Kidney (tissue), 14 donors: ENCODE measurements around the gene NAMPT. TPM values are rescaled to one million over a fixed set of nuclear protein-coding genes. Genes with fewer than 3 reads are reported as not detected.
"Not testable (repeated sequence)": the region's sequence is repeated elsewhere in the genome, so short reads cannot be mapped to it uniquely, and the experiment has no call there.

Experiments
- DNase-seq, 5 donors: peaks; one replicate each; pipeline ENCODE4 v3.0.0-alpha.2; 2013 to 2020
- FAIRE-seq: peaks from 2 replicates; lab custom pipeline; 2012; peaks lifted over from hg19 to GRCh38; lab: Jason Lieb, UNC
- H3K27ac ChIP-seq, 2 donors: one replicate each; pipeline ENCODE4 v1.7.0; 2013; ENCODE audit warnings: low read depth in 2 of 2, low read length in 2 of 2, inconsistent platforms in 1 of 2
- H3K27me3 ChIP-seq: one replicate; pipeline ENCODE4 v1.7.1; 2013; ENCODE audit warnings: low read length, inconsistent platforms; ENCODE audit not compliant: control insufficient read depth, insufficient read depth
- H3K36me3 ChIP-seq, 3 donors: one replicate each; pipeline versions ENCODE4 v1.7.0 to v1.7.1; 2013; ENCODE audit warnings: low read length in 3 of 3, control low read depth in 1 of 3, inconsistent platforms in 1 of 3; ENCODE audit not compliant: insufficient read depth in 3 of 3, control insufficient read depth in 2 of 3
- H3K4me1 ChIP-seq, 3 donors: one replicate each; pipeline versions ENCODE4 v1.7.0 to v1.7.1; 2013; ENCODE audit warnings: low read length in 3 of 3, inconsistent platforms in 1 of 3, low read depth in 1 of 3; ENCODE audit not compliant: control insufficient read depth in 2 of 3, insufficient read depth in 2 of 3
- H3K4me3 ChIP-seq, 3 donors: one replicate each; pipeline versions ENCODE4 v1.7.0 to v1.8.1; 2013; ENCODE audit warnings: low read length in 3 of 3, control low read depth in 1 of 3, inconsistent platforms in 1 of 3
- H3K9ac ChIP-seq, 3 donors: one replicate each; pipeline versions ENCODE4 v1.7.0 to v1.7.1; 2013; ENCODE audit warnings: low read length in 3 of 3, control low read depth in 1 of 3, inconsistent platforms in 1 of 3
- H3K9me3 ChIP-seq, 3 donors: one replicate each; pipeline versions ENCODE4 v1.7.0 to v1.7.1; 2013; ENCODE audit warnings: low read length in 3 of 3, control low read depth in 1 of 3, inconsistent platforms in 1 of 3; ENCODE audit not compliant: control insufficient read depth in 2 of 3, insufficient read depth in 1 of 3
- CTCF ChIP-seq: IDR thresholded peaks from 3 replicates; pipeline ENCODE4 v1.5.1; 2012; ENCODE audit warnings: mild to moderate bottlenecking, moderate library complexity, borderline replicate concordance; ENCODE audit not compliant: insufficient read depth; ENCODE audit errors: extremely low read depth
- intact Hi-C: fragments of 100-400 bp; cut with DNase I; formaldehyde crosslinking; loops from one replicate; pipeline ENCODE4 v1.11.1; 2022
- polyA plus RNA-seq: library from polyadenylated mRNA; stranded (reverse); fragments of 350-450 nt; fragmentation: Illumina TruSeq; extraction: RNeasy Lipid Tissue Mini Kit (QIAGEN cat#74804); gene quantifications from one replicate; pipeline ENCODE4 v1.2.3, GENCODE V29; 2014; ENCODE audit warnings: low read depth, low replicate concordance; ENCODE audit not compliant: insufficient read depth
- total RNA-seq: library from RNA; stranded (reverse); fragmentation: NEBNext Ultra II Directional; extraction: Animal tissue kit (Norgen Biotek cat#: 25700); gene quantifications from one replicate; pipeline ENCODE4 v1.2.1, GENCODE V29; 2021
- donor health status: control.
- donor health status: control.
- donor health status: control.
- donor health status: control.
- donor health status: control.
- donor health status: DM: yes; HTN: yes; CAD: no.
- donor health status: Normal renal cell carcinoma (clear cell type).

NAMPT gene
- total and polyA plus RNA-seq, 2 donors from 2014 or later, result 16.5 to 217 TPM

- DNase-seq, result no peak
- H3K9ac ChIP-seq, result no peak overlapping the region
- no peak for FAIRE-seq
- H3K4me1 ChIP-seq, result no peaks in the 10 kb centered on the region
- H3K27ac ChIP-seq, result no peak overlapping the region
- no peaks in the 10 kb centered on the region for H3K36me3 ChIP-seq
- no peaks in the 10 kb centered on the region for H3K9me3 ChIP-seq
- H3K27me3 ChIP-seq, result no peaks in the 10 kb centered on the region
- TF ChIP-seq CTCF, result no peak
- intact Hi-C loops, result no loop called here
- H3K4me3 ChIP-seq, result no peak overlapping the region
Measured at GRCh38 chr7:106309362-106309761, 24.6 kb upstream of the NAMPT start.

- FAIRE-seq, result no peak
- no peaks in the 10 kb centered on the region for H3K4me1 ChIP-seq
- intact Hi-C loops, result no loop called here
- H3K9ac ChIP-seq, result no peak overlapping the region
- DNase-seq, result no peak
- no peaks in the 10 kb centered on the region for H3K36me3 ChIP-seq
- no peak for TF ChIP-seq CTCF
- H3K27me3 ChIP-seq, result no peaks in the 10 kb centered on the region
- H3K4me3 ChIP-seq, result no peak overlapping the region
- H3K9me3 ChIP-seq, result peaks cover 0 to under 1% (median 0%) of the 10 kb centered on the region in 3 donors
- H3K27ac ChIP-seq, result no peak overlapping the region
Measured at GRCh38 chr7:106306256-106306655, 21.5 kb upstream of the NAMPT start.

GRCh38 chr7:106305732-106306131 lies 20.9 kb upstream of the NAMPT start:
- no peaks in the 10 kb centered on the region for H3K4me1 ChIP-seq
- H3K27me3 ChIP-seq, result no peaks in the 10 kb centered on the region
- no peaks in the 10 kb centered on the region for H3K36me3 ChIP-seq
- TF ChIP-seq CTCF, result no peak
- peaks cover 0 to 2% (median 0%) of the 10 kb centered on the region in 3 donors for H3K9me3 ChIP-seq
- intact Hi-C loops, result no loop called here
- no peak overlapping the region for H3K4me3 ChIP-seq
- H3K27ac ChIP-seq, result no peak overlapping the region
- FAIRE-seq, result no peak
- DNase-seq, result no peak
- H3K9ac ChIP-seq, result no peak overlapping the region

- H3K27me3 ChIP-seq, result no peaks in the 10 kb centered on the region
- no peaks in the 10 kb centered on the region for H3K36me3 ChIP-seq
- H3K9ac ChIP-seq, result no peak overlapping the region
- H3K9me3 ChIP-seq, result peaks cover 0 to 2% (median 0%) of the 10 kb centered on the region in 3 donors
- DNase-seq (no peak), FAIRE-seq (no peak)
- H3K4me1 ChIP-seq, result no peaks in the 10 kb centered on the region
- TF ChIP-seq CTCF, result no peak
- no peak overlapping the region for H3K27ac ChIP-seq
- intact Hi-C loops, result no loop called here
- no peak overlapping the region for H3K4me3 ChIP-seq
Measured at GRCh38 chr7:106304568-106304967, 19.8 kb upstream of the NAMPT start.

GRCh38 chr7:106298631-106299030 lies 13.8 kb upstream of the NAMPT start:
- H3K27me3 ChIP-seq, H3K4me1 ChIP-seq, FAIRE-seq, intact Hi-C loops, H3K27ac ChIP-seq, H3K36me3 ChIP-seq, H3K9ac ChIP-seq, H3K9me3 ChIP-seq, H3K4me3 ChIP-seq, DNase-seq: not testable (repeated sequence)

GRCh38 chr7:106298155-106298554 lies 13.4 kb upstream of the NAMPT start:
- H3K9me3 ChIP-seq, H3K27me3 ChIP-seq, H3K4me1 ChIP-seq, DNase-seq, FAIRE-seq, H3K4me3 ChIP-seq, H3K36me3 ChIP-seq, intact Hi-C loops, H3K27ac ChIP-seq, H3K9ac ChIP-seq: not testable (repeated sequence)
